ENCODE results near the gene EVPL.

- no peak for TF ChIP-seq CTCF (IDR thresholded peaks at IDR 0.05)
- TF ChIP-seq IRF2 (CRISPR knock-in tag; IDR thresholded peaks at IDR 0.05; ENCODE audit: borderline replicate concordance, low read depth) = no peak
- TF ChIP-seq E2F1 (CRISPR knock-in tag; IDR thresholded peaks at IDR 0.05) = no peak
- TF ChIP-seq ATF2 (CRISPR knock-in tag; IDR thresholded peaks at IDR 0.05; ENCODE audit: borderline replicate concordance, low read depth) = no peak
- no peak for TF ChIP-seq TCF7 (CRISPR knock-in tag; IDR thresholded peaks at IDR 0.05; ENCODE audit: low read depth)
- no peak for TF ChIP-seq ZMAT4 (CRISPR knock-in tag; IDR thresholded peaks at IDR 0.05)
- TF ChIP-seq ZNF317 (CRISPR knock-in tag; IDR thresholded peaks at IDR 0.05; ENCODE audit: borderline replicate concordance, low read depth) = no peak
- TF ChIP-seq ESRRA (CRISPR knock-in tag; IDR thresholded peaks at IDR 0.05; ENCODE audit: borderline replicate concordance) = no peak
- TF ChIP-seq STAT6 (CRISPR knock-in tag; conservative IDR thresholded peaks at IDR 0.05; ENCODE audit: low read depth) = no peak
- TF ChIP-seq USF1 (CRISPR knock-in tag; IDR thresholded peaks at IDR 0.05) = no peak
- no peak for TF ChIP-seq USF2 (CRISPR knock-in tag; IDR thresholded peaks at IDR 0.05)
- no peak for TF ChIP-seq SP1 (CRISPR knock-in tag; conservative IDR thresholded peaks at IDR 0.05)
- TF ChIP-seq NFE2L1 (CRISPR knock-in tag; IDR thresholded peaks at IDR 0.05) = no peak
- no peak for TF ChIP-seq JUN (CRISPR knock-in tag; IDR thresholded peaks at IDR 0.05)
These were observed 19.8 kb downstream of the EVPL start for GRCh38 chr17:76007131-76007849.

Measured in WTC11 (cell line).